NCI-H187 treated with DMSO at 0.1 percent for 48 hours (cell line): ENCODE measurements around the gene GRAMD2A.
"Not testable (repeated sequence)": the region's sequence is repeated elsewhere in the genome, so short reads cannot be mapped to it uniquely, and the experiment has no call there.

Experiments used
- DNase-seq: peaks from one replicate; lab custom pipeline; 2025; lab: John Stamatoyannopoulos, UW

Gene GRAMD2A

GRCh38 chr15:72184165-72184811 is 13.3 kb downstream of the GRAMD2A start:
- DNase-seq: no peak

DNA sequence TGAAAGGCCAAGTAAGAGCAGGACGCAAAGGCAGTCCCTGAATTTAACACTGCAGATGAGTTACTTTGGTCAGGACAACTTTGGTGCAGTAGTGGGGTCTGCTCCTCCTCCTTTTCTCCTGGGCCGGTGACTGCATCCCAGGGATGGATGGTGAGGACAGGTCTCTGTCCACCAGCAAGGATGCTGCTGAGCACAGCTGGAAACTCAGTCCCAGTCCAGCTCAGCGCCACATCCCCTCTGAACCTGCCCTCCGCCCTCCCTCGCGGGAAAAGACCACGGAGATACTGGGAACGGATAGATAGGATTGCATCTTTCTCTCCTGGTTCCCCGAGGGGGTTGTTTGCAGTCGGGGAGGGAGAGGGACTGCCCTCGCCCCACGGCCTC is 13.8 kb downstream of the GRAMD2A start:
- no peak for DNase-seq

- no peak for DNase-seq
Measured at GRCh38 chr15:72182673-72183072, 14.9 kb downstream of the GRAMD2A start.

GRCh38 chr15:72182244-72182643 is 15.3 kb downstream of the GRAMD2A start:
- DNase-seq: no peak

DNA sequence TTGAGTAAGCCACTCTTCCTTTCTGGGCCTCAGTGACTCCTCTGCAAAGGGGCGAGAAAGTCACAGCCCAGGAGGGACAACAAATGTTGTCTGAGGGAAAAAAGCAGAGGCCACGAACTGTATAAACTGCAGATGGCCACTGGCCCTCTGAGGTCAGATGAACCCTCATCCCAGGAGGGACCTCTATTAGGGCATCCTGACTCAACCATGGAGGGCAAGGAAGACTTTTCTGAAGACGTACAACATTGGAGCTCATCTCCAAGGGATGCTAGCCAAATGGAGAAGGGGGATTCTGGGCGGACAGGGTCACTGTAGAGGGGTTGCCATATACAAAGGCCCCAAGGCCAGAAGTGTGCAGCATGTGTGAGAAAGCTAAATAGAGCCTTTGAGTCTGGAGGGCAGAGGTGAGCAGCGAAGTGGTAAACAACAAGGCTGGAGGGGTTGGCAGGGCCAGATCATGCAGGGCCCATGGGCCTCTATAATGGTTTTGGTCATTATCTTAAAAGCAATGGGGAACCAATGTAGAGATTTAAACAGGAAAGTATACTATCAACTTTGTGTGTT is 16.7 kb downstream of the GRAMD2A start:
- no peak for DNase-seq

- DNase-seq: no peak
Measured at GRCh38 chr15:72179950-72180581, 17.5 kb downstream of the GRAMD2A start.

GRCh38 chr15:72178976-72179585 is 18.5 kb downstream of the GRAMD2A start:
- no peak for DNase-seq

GRCh38 chr15:72176743-72177142 is 20.8 kb downstream of the GRAMD2A start:
- DNase-seq: no peak

DNA sequence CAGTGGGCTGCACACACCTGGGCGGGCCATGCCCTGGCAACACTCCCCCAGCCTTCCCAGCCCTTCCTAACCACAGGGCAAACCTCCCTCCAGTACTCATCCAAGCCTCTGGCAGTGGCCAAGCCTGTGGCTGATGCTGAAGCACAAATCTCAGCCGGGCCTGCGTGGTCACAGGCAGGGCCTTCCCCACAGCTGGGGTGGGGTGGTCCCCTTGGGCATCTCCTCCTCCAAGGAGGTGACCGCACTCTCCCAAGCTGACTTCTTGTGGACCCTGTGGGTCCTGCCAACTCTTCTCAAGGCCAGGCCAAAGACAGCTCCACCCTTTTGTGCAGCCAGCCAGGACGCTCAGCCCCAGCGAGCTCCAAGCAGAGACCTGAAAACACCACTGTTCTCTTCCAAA is 21.4 kb downstream of the GRAMD2A start:
- no peak for DNase-seq

- no peak for DNase-seq
Measured at GRCh38 chr15:72175186-72176044, 22.2 kb downstream of the GRAMD2A start.

DNA sequence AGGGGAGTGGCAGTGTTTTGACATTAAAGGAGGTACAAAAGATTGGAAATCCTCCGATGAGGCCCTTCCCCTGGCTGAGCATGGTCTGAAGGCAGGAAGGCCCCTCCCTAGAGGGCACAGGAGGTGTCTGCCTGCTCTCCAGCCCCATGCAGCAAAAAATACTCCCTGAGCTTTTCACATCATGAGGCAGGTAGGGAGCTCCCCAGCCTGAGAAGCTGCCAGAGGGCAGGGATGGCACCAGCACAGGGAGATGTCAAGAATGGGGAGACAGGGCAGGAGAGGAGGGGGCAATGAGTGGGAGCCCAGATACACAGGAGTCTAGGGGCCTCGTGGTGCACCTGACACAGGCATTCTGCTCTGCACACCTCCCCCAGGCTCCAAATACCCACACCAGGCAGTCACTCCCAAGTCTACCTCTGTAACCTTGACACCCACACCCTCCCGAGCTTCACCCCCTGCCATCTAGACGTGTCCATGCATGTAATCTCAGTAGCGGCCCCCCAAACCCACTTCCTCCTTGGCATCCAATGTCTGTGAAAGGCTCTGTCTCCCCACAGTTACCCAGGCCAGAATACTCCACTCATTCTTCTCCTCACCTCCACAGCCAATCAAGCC is 22.9 kb downstream of the GRAMD2A start:
- DNase-seq: no peak

DNA sequence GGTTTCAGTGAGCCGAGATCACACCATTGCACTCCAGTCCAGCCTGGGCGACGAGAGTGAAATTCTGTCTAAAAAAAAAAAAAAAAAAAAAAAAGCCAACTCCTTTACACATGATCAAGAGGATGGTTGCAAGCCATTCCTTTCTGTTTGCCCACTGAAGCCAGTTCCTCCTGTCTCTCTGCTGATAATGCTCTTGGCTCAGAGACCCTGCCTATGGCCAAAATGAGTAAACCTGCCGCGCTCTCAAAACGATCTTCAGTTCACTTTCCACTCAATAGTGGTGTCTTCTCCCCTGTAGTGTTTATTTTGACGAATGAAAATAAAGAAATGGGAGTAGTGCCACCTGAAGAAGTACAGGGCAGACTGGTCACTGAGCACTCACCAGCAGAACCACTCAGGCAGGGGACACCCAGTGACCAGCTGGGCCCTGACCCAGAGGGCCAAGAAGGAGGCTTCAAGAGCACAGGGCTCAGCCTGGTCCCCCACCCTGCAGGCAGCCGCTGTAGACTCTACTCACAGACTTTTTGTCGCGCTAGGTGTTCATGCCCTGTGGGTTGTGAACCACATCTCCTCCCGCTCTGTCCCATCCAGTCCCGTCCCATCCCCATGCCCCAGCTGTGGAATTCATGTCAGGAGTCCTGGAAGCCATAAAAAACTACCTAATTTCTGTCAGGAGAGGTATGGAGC is 23.6 kb downstream of the GRAMD2A start:
- no peak for DNase-seq

- DNase-seq: no peak
Measured at GRCh38 chr15:72173401-72173800, 24.2 kb downstream of the GRAMD2A start.

GRCh38 chr15:72172796-72173195 is 24.8 kb downstream of the GRAMD2A start:
- no peak for DNase-seq

DNA sequence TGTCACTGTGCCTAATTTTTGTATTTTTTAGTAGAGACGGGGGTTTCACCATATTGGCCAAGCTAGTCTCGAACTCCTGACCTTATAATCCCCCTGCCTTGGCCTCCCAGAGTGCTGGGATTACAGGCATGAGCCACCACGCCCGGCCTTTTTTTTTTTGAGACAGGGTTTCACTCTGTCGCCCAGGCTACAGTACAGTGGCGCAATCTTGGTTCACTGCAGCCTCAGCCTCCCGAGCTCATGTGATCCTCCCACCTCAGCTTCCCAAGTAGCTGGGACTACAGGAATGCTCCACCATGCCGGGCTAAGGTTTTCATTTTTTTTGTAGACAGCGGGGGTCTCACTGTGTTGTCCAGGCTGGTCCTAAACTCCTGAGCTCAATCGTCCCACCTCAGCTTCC is 25.6 kb downstream of the GRAMD2A start:
- DNase-seq: not testable (repeated sequence)

- DNase-seq: no peak
Measured at GRCh38 chr15:72170691-72171090, 26.9 kb downstream of the GRAMD2A start.

DNA sequence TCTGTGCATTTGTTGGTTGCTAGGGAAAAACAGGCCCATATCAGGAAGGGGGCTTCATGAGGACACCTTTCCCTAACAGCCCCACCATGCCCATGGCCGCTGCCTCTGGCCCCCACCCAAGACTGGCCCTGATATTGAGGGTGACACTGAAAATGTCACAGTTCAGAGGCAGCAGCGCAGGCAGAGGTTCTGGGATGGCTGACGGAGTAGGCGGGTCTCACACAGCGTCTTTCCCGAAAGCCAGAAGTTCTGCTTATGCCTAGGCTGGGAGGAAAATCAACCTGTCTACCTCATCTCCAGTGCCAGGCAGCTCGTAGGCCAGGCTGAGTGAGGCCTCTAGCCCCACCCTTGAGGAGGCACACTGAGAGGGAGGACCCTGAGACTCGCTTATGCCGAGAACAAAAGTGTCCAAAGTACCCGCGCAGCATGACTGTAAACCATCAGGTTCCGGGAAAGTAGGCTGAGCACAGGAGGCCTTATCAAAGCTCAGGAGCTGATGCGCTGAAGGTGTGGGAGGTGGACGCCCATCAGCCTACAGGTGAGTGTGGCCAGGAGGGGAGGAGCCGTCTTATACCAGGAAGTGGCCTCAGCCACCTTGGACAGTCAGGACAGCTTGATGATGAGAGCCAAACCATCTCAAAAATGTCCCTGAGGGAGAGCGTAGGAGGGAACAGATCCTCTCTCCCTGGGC is 27.5 kb downstream of the GRAMD2A start:
- DNase-seq: no peak

DNA sequence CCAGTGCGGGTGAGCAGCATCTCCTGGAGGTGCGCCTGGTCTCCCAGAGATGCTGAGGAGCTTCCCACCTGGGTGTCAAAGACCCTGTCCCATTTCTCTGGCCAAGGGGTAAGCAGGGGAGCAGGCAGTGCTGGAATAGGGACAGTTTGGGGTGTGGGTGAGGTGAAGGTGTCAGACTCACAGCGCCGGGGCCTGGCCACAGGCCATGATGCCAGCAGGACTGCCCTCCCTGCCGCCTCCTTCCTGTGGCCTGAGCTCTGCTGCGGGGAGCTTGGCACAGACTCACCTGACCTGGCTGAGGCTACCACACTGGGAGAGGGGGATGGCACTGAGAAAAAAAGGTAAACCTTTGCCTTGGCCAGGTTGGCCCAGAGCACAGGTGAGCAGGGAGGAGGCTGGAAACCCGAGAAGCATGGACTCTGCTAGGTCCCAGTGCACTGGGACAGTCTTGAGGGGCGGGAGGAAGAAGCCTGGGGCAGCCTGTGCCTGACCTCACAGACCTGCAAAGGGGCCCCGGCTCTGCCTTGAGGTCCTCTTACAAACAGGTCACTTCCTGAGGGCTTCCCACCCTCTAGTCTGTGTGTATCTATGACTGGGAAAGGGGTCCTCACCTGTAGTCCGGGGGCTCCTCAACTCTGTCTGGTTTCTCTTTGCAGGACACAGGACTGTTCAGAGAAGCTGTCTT is 28.2 kb downstream of the GRAMD2A start:
- DNase-seq: no peak

DNA sequence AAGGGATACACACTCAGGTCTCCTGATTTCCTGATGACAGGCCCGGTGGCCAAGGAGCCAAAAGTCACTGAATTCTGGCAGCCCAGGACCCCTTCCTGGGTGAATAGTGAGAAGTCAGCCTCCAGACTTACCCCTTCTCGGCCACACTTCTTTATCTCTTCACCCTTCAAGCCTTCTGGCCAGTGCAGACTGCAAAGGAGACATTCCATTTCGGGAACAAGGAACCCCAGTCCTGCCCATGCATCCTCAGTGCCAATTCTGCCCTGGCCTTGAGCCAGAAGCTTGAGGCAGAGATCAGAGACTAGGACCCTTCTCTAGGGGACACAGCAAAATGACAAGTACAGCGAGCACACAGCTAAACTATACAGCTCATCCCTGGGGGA is 28.8 kb downstream of the GRAMD2A start:
- no peak for DNase-seq

DNA sequence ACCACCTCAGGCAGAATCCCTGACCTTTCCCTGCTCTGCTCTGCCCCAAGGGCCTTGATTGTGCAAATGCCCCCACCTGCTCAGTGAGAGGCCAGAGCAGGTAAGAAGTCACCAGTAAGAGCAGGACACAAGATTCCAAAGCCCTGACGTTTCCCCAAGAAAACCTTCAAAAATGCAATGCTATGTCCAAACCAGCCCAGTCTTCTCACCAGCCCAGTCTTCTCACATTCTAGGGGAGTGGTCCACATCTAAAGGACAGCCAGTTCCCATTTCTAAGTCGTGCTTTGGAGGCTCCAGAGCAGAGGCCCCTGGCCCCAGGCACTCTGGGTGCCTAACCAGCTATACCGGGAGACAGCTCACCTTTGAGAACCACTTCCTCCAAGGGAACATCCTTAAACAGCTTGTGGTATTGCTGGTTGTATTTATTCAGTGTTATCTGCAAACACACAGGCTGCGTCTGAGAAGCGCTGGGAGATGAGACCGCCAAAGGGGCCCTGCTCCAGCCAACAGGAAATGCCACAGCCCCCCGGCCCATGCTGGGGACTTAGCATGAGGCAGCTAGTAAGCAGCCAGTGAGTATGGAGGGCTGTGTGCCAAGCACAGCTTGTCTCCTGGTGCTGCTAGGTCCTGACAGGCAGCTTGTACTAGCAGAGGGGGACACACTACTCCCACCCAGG is 29.3 kb downstream of the GRAMD2A start:
- DNase-seq: no peak
